CD4-positive, CD25-positive, alpha-beta regulatory T cell (primary cell): Measurements from ENCODE around the gene CIPC. TPM values are rescaled to one million over a fixed set of nuclear protein-coding genes. Genes with fewer than 3 reads are reported as not detected.
A peak's percentile ranks its signal among the peaks of the same experiment; 100 is the strongest.

Source experiments
- ATAC-seq, 2 donors: fragments of 150-1000 bp; cut with Tn5 transposase; one replicate each; pipeline ENCODE4 v1.10.0; 2021; ENCODE audit warnings: low read depth in 2 of 2, moderate number of reproducible peaks in 2 of 2, moderate library complexity in 1 of 2
- DNase-seq, 3 donors: peaks; one replicate each; pipeline versions ENCODE4 v3.0.0 to v3.0.0-alpha.2; 2012 to 2022; ENCODE audit warnings: mixed read lengths in 1 of 3
- H3K27ac ChIP-seq: one replicate; pipeline ENCODE4 v1.7.0; 2013; ENCODE audit warnings: mild to moderate bottlenecking, low read length; ENCODE audit not compliant: insufficient read depth, poor library complexity, severe bottlenecking
- H3K27me3 ChIP-seq: one replicate; pipeline ENCODE4 v1.7.0; 2013; ENCODE audit warnings: low read length; ENCODE audit not compliant: control insufficient read depth, insufficient read depth
- H3K36me3 ChIP-seq: one replicate; pipeline ENCODE4 v1.7.0; 2013; ENCODE audit warnings: mild to moderate bottlenecking, low read length, moderate library complexity; ENCODE audit not compliant: control insufficient read depth, insufficient read depth
- H3K4me1 ChIP-seq: 2 replicates; pipeline ENCODE4 v1.7.0; 2013; ENCODE audit warnings: mild to moderate bottlenecking, low read length; ENCODE audit not compliant: insufficient read depth, control insufficient read depth, poor library complexity, severe bottlenecking
- H3K4me3 ChIP-seq: one replicate; pipeline ENCODE4 v1.7.0; 2013; ENCODE audit warnings: low read depth, mild to moderate bottlenecking, low read length, moderate library complexity
- H3K9me3 ChIP-seq, 2 experiments: 1 replicate in 1 of 2; 2 replicates in 1 of 2; pipeline ENCODE4 v1.7.0; 2013; ENCODE audit warnings: low read length in 2 of 2, mild to moderate bottlenecking in 1 of 2, moderate library complexity in 1 of 2; ENCODE audit not compliant: control insufficient read depth in 2 of 2
- H3K27ac Mint-ChIP-seq, 3 donors: one replicate each; pipeline ENCODE4 v1.8.0; 2020 to 2022; ENCODE audit warnings: mild to moderate bottlenecking in 3 of 3, mixed read lengths in 3 of 3, moderate library complexity in 2 of 3
- H3K27me3 Mint-ChIP-seq: one replicate; pipeline ENCODE4 v1.8.0; 2022; ENCODE audit warnings: mild to moderate bottlenecking, mixed read lengths
- H3K36me3 Mint-ChIP-seq: one replicate; pipeline ENCODE4 v1.8.0; 2020; ENCODE audit warnings: mixed read lengths
- H3K4me1 Mint-ChIP-seq, 4 donors: one replicate each; pipeline ENCODE4 v1.8.0; 2020 to 2022; ENCODE audit warnings: mixed read lengths in 4 of 4, mild to moderate bottlenecking in 1 of 4
- H3K4me3 Mint-ChIP-seq, 4 donors: one replicate each; pipeline ENCODE4 v1.8.0; 2020 to 2022; ENCODE audit warnings: mild to moderate bottlenecking in 4 of 4, mixed read lengths in 4 of 4, moderate library complexity in 3 of 4
- H3K9me3 Mint-ChIP-seq, 7 donors: one replicate each; pipeline ENCODE4 v1.8.0; 2020 to 2022; ENCODE audit warnings: mixed read lengths in 7 of 7, mild to moderate bottlenecking in 3 of 7, moderate library complexity in 2 of 7
- polyA plus RNA-seq, 4 donors: library from polyadenylated mRNA; unstranded; fragments of 300-500 nt; fragmentation: Illumina TruSeq; gene quantifications; one replicate each; pipeline ENCODE4 v1.2.3, GENCODE V29; 2021
- total RNA-seq: library from RNA; stranded (reverse); gene quantifications from one replicate; pipeline ENCODE4 v1.2.3, GENCODE V29; 2022

CIPC gene
- total and polyA plus RNA-seq, 5 donors from 2014 or later, result 11.4 to 14.2 (median 12.4) TPM

DNA sequence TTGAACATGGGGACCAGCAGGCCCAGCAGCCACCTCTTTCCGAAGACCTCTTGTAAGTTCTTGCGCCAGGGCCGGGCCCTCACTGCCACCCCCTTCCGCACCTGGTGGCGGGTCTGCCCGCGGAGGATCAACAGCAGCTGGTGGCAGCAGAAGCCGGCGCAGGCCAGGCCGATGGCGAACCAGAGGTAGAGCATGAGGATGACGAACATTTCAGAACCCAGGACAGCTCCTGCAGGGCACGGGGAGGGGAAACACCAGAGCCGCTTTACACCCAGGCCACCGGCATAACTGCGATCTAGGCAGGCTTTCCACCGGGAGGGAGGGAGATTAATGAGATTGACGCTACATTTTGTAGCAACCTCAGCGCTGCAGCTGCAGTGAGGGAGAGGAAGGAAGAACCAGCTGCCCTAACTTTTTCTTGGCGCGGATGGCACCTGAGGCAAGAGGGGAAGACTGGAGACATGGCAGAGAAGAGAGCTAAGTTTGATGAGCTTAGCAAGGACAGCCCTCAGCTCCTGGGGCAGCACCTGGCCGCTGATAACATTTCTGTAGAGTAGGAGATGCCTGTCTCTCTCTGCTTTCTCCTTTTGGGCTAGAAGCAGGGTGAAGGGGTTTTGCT, 35.8 kb downstream of the CIPC start:
- Mint-ChIP-seq H3K27ac (no peak overlapping the region), H3K9me3 (peaks cover 0 to 2% (median 0%) of the 10 kb centered on the region in 7 donors), H3K4me3 (no peak overlapping the region), H3K4me1 (peaks cover 0 to 9% (median 3%) of the 10 kb centered on the region in 4 donors), H3K27me3 (peaks cover 72% of the 10 kb centered on the region), H3K36me3 (no peaks in the 10 kb centered on the region)
- H3K27ac ChIP-seq, result no peak overlapping the region
- peak; percentile 44 to 61 for ATAC-seq
- H3K4me1 ChIP-seq, result no peaks in the 10 kb centered on the region
- H3K4me3 ChIP-seq, result no peak overlapping the region
- DNase-seq, result peak; percentile 25 to 66 (median 52)
- H3K9me3 ChIP-seq, result no peaks in the 10 kb centered on the region
- no peaks in the 10 kb centered on the region for H3K36me3 ChIP-seq
- peaks cover 29% of the 10 kb centered on the region for H3K27me3 ChIP-seq

DNA sequence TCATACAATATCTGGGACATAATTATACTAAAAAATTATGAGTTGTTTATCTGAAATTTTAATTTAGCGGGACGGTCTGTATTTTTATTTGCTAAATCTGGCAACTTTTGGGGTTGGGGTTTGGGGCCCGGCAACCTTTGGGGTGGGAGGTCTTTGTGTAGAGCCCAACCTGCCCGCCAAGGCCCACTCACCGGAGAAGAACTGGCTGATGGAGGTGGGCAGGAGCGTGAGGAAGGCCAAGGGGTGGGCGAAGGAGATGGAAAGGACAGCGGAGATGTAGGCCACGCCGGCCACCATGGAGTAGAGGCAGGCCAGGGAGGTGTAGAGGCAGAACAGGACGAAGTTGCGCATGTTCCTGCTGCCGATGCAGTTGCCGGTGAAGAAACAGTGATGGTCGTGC, 41.0 kb downstream of the CIPC start:
- Histone ChIP-seq H3K9me3 (no peaks in the 10 kb centered on the region), H3K4me1 (peaks cover 15% of the 10 kb centered on the region), H3K4me3 (no peak overlapping the region), H3K27me3 (peaks cover 34% of the 10 kb centered on the region), H3K27ac (no peak overlapping the region), H3K36me3 (no peaks in the 10 kb centered on the region)
- Mint-ChIP-seq H3K4me3 (peak overlapping the region in 1 of 4 donors; percentile 8), H3K9me3 (peaks cover 0 to 4% (median 0%) of the 10 kb centered on the region in 7 donors), H3K4me1 (peaks cover 0 to 43% (median 21%) of the 10 kb centered on the region in 4 donors), H3K27me3 (peaks cover 84% of the 10 kb centered on the region), H3K36me3 (no peaks in the 10 kb centered on the region), H3K27ac (no peak overlapping the region)
- DNase-seq, result no peak
- no peak for ATAC-seq

DNA sequence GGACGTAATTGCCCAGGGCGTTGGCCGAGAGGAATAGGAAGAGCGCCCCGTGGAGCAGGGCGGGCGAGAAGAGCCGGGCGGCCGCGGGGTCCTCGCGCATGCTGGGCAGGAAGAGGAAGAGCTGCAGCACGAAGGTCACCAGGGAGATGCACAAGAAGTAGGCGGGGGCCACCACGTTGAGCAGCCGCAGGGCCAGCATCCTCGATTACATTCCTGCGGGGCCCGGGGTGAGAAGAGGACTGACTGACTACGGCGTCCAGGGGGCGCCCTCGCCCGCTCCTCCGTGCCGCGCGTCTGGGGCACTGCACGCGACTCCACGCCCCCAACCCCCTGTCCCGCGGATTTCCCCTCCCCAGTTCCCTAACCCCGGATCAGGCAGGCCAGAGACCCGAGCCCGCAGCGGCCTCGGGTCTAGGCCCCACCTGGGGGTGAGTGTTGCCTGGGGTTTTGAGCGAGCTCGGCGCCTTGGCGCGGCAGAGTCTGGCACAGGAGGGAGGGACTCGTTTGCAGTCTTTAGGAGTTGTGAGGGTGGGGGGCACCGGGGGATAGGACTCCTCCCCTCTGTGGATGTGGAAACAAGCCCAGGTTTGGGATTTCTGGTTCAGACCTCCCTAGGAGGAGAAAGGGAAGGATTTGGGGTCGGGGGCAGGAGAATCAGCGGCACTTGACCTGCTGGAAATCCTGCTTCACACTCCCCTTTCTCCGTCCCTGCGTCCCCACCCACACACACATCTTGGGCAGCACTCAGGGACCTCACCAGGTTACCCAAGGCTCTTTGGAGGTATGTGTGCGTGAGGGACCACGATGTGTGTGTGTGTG, 41.7 kb downstream of the CIPC start:
- peak in 1 of 3 donors; percentile 53 for DNase-seq
- Mint-ChIP-seq H3K4me1 (peaks cover 0 to 43% (median 21%) of the 10 kb centered on the region in 4 donors), H3K27me3 (peaks cover 90% of the 10 kb centered on the region), H3K27ac (no peak overlapping the region), H3K4me3 (peak overlapping the region in 3 of 4 donors; percentile 53 to 83 (median 79)), H3K36me3 (no peaks in the 10 kb centered on the region), H3K9me3 (peaks cover 0 to 2% (median 0%) of the 10 kb centered on the region in 7 donors)
- Histone ChIP-seq H3K4me3 (no peak overlapping the region), H3K4me1 (peaks cover 15% of the 10 kb centered on the region), H3K9me3 (no peaks in the 10 kb centered on the region), H3K36me3 (no peaks in the 10 kb centered on the region), H3K27me3 (peaks cover 33% of the 10 kb centered on the region), H3K27ac (no peak overlapping the region)
- peak; percentile 42 to 49 for ATAC-seq

DNA sequence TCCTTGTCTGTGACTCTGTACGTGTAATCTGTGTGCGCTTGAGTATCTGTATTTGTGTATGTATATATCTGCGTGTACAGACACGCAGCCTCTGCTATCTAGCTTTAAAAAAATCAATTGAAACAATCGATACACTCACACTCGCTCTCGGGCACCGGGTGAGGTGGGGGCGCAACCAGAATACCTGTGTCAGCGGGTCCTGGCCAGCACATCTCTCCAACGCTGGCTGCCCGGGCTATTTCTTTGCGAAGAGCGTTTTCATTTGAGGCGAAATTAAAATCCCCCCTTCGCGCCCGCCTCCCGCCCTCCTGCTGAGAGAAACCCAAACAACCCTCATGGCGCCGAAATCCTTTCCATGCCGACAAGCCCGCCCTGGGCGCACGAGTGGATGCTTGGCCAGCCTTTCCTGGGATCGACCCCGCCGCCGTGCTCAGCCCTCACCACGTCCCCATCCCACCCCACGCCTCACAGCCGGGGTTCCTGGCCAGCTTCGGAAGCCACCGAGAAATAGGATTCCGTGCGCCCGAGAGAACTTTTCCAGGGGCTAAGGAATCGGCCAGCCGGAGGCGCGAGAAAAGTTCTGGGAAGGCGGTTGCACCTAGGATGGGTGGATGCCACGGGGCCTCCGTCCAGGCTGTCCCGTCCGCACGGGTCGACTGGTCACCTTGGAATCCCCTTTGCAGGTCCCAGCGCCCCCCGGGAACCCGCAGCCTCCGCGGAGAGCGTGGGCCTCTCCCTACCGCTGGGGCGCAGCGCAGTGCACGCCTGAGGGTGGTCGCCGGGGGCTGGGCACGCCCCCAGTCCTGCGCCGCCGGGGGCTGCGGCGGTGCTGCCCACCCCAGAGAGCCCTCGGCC, 42.5 kb downstream of the CIPC start:
- peaks cover 90% of the 10 kb centered on the region for H3K27me3 Mint-ChIP-seq
- Histone ChIP-seq H3K9me3 (no peaks in the 10 kb centered on the region), H3K27ac (no peak overlapping the region), H3K4me1 (peaks cover 15% of the 10 kb centered on the region), H3K4me3 (no peak overlapping the region), H3K36me3 (no peaks in the 10 kb centered on the region), H3K27me3 (peaks cover 38% of the 10 kb centered on the region)
- ATAC-seq (no peak), DNase-seq (no peak)
- H3K9me3 Mint-ChIP-seq, result peaks cover 0 to 2% (median 0%) of the 10 kb centered on the region in 7 donors
- no peaks in the 10 kb centered on the region for H3K36me3 Mint-ChIP-seq
- H3K4me1 Mint-ChIP-seq, result peaks cover 0 to 43% (median 21%) of the 10 kb centered on the region in 4 donors
- peak overlapping the region in 3 of 4 donors; percentile 53 to 83 (median 79) for H3K4me3 Mint-ChIP-seq
- H3K27ac Mint-ChIP-seq, result peak overlapping the region in 1 of 3 donors; percentile 14

DNA sequence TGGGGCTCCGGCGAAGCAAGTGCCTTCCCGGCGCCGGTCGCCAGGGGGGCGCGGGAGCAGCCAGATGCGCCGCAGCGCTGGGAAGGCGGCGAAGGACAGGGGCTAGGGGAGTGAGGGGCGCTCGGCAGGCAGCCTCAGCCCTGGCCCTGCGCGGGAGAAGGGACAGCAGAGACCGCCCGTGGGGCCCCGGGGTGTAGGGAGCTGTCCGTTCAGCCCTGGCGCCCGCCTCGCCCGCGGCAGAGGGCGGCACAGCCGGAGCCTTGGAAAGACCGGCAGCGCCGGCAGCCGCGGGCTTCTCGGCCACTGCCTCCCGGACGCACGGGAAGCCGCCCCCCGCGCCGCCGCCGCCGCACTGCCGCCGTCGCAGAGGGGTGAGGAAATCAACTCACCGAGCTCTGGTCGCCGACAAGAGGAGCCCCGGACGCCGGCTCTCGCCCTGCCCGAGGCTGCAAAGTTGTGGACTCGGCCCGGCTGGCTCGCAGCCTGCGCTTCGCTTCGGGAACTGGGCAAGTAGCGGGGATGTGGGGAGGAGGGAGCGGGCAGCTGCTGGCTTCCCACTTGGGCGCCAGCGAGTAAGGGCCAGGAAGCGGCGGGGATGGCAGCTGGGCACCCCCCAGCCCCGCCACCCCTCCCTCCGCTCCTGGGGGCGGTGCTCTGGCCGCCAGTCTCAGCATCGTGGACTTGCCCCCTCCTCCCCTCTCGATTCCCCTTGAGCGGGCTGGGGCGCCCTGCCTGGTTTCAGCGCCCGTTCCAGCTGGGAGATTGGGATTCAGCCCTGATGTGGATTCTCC, 43.4 kb downstream of the CIPC start, which contains the start of gene ZDHHC22:
ZDHHC22 (minus strand) TSS at position 578 of the 791 bp plus-strand sequence. CDS start 2,053 bp downstream, outside the sequence.
- Histone ChIP-seq H3K9me3 (no peaks in the 10 kb centered on the region), H3K27ac (no peak within 1 kb of the TSS), H3K4me1 (peaks cover 15% of the 10 kb centered on the region), H3K36me3 (no peaks in the 10 kb centered on the region), H3K27me3 (peaks cover 46% of the 10 kb centered on the region), H3K4me3 (no peak within 1 kb of the TSS)
- Mint-ChIP-seq H3K4me3 (peak within 1 kb of the TSS in 3 of 4 donors; percentile 43 to 83 (median 79)), H3K36me3 (no peaks in the 10 kb centered on the region), H3K4me1 (peaks cover 0 to 43% (median 21%) of the 10 kb centered on the region in 4 donors), H3K27ac (peak within 1 kb of the TSS in 1 of 3 donors; percentile 14), H3K27me3 (peaks cover 88% of the 10 kb centered on the region), H3K9me3 (peaks cover 0 to 2% (median 0%) of the 10 kb centered on the region in 7 donors)
- no peak for DNase-seq
- no peak for ATAC-seq

DNA sequence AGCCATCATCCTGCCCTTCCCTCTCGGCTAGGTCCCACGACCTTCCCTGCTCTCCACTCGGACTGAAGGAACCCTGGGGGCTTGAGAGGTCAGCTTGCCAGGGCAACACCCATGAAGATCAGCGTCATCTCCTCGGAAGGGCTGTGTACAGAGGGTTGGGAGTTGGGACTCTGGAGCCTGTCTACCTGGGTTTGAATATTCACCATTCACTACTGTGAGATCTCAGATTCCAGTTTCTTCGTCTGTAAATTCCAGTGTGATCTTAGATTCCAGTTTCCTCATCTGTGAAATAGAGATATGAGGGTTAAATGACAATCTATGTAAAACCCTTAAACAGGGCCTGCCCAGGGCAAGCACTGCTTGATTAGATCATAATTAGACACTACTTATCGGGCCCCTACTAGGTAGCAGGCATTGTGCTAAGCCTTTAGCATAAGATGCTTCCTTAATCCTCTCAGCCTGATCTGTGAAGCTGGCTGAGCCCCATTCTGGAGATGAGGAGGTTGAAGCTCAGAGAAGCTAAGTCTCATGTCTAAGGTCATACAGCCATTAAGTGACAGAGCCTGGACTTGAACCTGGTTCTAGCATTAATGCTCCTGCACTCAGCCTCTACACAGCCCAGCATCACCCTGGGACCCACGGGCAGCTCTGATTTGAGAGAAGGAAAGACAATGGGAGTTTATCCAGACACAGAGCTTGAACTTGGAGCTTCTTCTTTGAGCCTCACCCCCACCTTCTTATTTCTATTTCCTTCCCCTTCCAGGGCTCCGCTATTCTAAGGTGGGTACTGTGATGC, 44.1 kb downstream of the CIPC start:
- no peak overlapping the region for H3K4me3 ChIP-seq
- H3K4me3 Mint-ChIP-seq, result peak overlapping the region in 3 of 4 donors; percentile 9 to 49 (median 43)
- H3K36me3 Mint-ChIP-seq, result no peaks in the 10 kb centered on the region
- DNase-seq (no peak), ATAC-seq (no peak)
- peaks cover 46% of the 10 kb centered on the region for H3K27me3 ChIP-seq
- no peaks in the 10 kb centered on the region for H3K36me3 ChIP-seq
- peaks cover 86% of the 10 kb centered on the region for H3K27me3 Mint-ChIP-seq
- no peak overlapping the region for H3K27ac ChIP-seq
- peaks cover 0 to 2% (median 0%) of the 10 kb centered on the region in 7 donors for H3K9me3 Mint-ChIP-seq
- no peaks in the 10 kb centered on the region for H3K9me3 ChIP-seq
- peaks cover 15% of the 10 kb centered on the region for H3K4me1 ChIP-seq
- no peak overlapping the region for H3K27ac Mint-ChIP-seq
- peaks cover 0 to 43% (median 21%) of the 10 kb centered on the region in 4 donors for H3K4me1 Mint-ChIP-seq
